Hematopoietic multipotent progenitor cell treated with erythropoietin and hydrocortisone succinate and interleukin-3 and kit ligand, for 15 days (in vitro differentiated cells): ENCODE measurements around the gene PARVA.

ENCODE experiments used
- DNase-seq: peaks from one replicate; pipeline ENCODE4 v3.0.0-alpha.2; 2015; ENCODE audit warnings: low spot score

PARVA gene

DNA sequence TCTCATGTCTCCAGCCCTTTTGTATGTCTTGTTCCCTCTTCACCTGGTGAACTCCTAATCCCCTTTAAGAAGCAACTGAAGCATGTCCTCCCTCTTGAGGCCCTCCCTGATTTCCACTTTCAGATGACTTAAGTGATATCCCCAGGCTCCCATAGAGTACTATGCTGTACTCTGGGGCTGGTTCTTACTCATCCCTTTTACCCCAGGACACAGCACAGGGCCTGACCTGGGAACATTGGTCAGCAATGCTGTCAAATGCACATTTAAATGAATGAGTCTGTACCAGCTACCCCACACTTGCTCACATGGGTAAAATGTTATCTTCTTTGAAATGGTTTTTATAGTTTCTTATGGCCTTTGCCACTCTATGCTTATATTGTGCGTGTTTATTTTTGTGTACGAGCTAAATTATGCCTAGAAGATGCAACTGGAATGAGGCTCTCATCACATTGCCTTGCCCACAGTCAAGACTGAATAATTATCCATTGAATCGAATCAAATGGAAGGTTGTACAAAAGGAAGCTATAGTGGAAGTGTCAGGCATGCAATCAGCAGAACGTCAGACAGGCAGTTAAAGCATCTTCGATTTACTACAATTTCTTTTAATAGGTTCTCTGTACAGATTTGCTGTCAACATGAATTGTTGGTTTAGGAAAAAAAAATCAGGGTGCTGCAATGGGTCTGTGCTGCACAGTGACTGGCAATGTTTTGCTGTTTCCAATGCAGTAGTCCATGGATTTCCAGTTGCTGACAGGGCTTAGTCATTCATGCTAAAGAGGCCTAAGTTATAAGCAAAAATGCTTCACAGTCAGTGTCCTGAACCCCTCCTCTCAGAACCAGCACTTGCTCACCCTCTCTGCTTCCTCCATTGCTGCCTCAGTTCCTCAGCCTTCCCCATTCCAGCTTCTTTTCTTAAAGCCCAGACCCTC lies 79.5 kb downstream of the PARVA start:
- no peak for DNase-seq

GRCh38 chr11:12458042-12458441 lies 80.7 kb downstream of the PARVA start:
- no peak for DNase-seq

GRCh38 chr11:12459374-12459773 lies 82.0 kb downstream of the PARVA start:
- DNase-seq = no peak

- no peak for DNase-seq
Measured at GRCh38 chr11:12459865-12460444, 82.6 kb downstream of the PARVA start.

- DNase-seq = no peak
Measured at GRCh38 chr11:12460466-12460865, 83.1 kb downstream of the PARVA start.

DNA sequence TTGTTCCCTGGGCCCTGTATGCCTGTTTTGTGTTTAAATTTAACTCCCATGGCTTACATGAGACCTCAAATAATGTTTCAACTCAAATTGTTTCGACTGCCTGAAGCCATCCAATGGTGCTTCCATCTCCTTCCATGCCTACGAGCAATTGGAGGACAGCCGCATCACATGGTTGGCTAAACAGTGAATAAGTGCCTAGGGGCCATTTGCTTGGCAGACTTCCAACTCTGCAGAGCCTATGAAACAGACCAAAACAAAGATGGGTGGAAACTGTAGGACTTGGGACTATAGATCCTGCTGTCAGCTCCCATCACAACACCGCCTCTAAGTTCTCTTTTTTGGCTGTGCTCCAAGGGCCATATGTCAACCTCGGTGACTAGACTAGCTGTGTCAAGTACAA lies 84.1 kb downstream of the PARVA start:
- no peak for DNase-seq

GRCh38 chr11:12464303-12464702 lies 86.9 kb downstream of the PARVA start:
- DNase-seq = no peak

DNA sequence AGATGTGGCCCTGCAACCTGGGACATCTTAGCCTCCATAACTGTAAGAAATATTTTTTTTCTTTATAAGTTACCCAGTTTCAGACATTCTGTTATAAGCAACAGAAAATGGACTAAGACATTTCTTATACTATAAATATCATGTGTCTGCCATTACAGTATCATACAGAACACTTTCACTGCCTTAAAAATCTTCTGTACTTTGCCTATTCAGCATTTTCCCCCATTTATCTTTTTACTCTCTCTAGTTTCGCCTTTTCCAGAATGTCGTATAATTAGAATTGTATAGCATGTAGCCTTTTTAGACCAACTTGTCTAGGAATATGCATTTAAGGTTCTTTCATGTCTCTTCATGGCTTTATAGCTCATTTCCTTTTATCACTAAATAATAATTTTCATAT lies 88.0 kb downstream of the PARVA start:
- DNase-seq = no peak

DNA sequence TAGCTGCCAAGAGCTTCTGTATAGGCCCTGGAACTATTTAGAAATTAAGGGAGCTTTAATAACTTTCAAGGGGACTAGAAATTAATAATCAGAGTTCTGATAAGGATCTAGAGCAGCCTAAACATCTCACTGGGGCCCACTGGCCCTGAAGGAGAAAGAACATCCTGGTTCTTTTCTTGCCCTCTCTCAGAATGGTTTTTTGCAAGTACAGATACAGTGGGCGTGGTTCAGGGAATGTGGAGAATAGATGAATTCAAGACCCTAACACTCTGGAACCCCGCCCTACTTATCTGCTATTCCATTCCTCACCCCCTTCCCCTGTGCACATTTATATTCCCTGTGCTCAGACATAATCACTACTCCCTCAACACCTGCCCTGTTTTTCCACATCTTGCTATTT lies 90.2 kb downstream of the PARVA start:
- no peak for DNase-seq

DNA sequence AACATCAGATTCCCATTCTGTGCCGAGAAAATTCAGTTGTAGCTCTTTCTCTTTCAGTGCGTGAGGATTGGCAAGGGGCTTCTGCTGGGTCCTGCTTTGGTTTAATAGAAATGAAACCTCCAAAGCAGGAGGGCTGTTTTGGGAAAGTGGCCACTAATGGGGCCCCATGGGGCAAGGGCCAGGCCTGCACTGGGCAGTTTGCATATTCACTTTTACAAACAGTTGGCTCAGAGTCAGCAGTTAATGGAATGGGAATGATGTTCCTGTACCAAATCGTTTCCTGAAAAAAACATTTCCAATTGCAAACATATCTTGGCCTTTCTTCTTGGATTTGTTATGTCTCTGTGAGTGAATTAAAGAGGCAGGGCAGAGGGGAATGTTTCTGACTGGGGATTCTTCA lies 92.1 kb downstream of the PARVA start:
- DNase-seq = no peak

DNA sequence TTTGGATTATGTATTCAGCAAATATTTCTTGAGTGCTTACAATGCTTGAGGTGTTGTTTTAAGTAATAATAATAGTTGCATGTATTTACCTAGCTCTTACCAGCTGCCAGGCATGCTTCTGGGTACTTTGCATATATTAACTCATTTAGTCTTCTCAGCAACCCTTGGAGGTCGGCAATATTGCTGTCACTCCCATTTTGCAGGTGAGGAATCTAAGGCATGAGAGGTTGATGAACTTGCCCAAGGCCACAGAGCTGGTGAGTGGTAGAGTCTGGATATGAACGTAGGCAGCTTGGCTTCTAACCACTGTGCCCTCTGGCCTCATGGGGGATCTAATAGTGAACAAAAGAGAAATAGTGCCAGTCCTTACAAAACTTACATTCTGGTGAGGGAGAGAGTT lies 92.9 kb downstream of the PARVA start:
- DNase-seq = no peak

GRCh38 chr11:12472401-12473005 lies 95.1 kb downstream of the PARVA start:
- no peak for DNase-seq

DNA sequence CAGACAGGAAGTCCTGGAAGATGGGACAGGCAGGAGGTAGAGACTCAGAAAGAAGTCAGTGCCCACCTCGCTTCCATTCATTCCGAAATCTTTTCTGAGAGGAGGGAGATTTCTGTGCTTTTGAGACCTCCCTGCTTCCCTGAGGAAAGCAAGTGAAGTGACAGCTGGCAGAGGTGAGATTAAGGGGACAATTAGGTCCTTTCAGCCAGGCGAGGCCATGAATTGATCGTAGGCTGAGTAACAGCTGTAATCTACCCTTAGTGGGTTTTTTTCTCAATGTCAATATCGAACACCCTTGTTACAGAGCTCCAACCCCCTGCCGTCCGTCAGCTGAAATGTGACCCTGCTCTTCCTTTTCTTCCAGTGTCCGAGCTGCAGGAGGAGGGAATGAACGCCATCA lies 96.0 kb downstream of the PARVA start:
- no peak for DNase-seq

GRCh38 chr11:12474871-12475270 lies 97.5 kb downstream of the PARVA start:
- DNase-seq = no peak

DNA sequence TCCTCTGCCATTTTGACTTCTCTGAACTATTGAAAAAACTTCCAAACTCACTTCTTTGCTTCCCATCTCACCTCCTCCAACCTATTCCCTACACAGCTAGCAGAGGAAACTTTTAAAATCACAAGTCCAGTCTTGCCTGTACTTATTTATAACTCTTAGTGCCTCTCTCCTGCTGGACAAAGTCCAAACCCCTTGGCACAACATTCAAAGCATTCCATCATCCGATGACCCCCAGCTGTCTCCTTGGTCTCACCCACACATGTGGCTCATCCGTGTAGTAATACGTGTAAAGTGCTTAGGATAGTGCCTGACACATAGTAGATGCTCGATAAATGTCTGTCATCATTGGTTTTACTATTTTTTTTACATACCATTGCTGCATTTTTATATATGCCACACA lies 101.4 kb downstream of the PARVA start:
- no peak for DNase-seq

GRCh38 chr11:12480401-12480800 lies 103.0 kb downstream of the PARVA start:
- no peak for DNase-seq

DNA sequence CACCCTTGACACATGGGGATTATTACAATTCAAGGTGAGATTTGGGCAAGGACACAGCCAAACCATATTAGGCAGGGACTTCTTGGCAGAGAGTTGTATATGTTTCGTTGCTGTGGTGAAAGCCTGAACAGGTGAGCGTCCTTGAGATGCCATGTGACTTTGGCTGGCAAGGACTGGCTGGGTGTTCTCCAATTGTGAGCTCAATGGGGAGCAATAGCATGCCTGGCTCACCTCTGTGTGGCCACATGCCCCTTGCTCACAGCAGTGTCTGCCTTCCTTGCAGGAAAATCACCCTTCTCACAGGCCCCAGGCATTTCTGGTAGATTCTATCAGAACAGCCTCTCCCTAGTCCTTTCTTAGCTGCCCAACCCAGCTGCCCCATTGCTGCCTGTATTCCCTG lies 105.5 kb downstream of the PARVA start:
- DNase-seq = no peak

DNA sequence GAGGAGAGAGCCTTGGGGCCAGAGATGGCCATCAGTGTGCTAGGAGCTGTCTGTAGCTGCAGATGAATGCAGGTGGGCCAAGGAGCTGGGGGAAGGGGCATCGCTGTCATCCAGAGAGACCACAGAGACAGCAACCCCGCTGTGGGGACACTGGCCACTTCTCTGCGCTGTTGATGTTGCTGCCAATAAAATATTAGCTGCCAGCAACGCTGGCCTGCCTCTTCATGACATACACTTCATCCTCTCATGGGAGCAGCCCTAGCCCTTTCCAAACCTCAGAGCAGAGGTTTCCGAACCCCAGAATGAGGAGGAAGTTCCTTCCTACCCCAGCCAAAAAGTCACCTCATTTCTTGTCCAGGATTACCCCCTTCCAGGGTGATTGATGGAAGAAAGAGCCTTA lies 106.2 kb downstream of the PARVA start:
- DNase-seq = no peak

DNA sequence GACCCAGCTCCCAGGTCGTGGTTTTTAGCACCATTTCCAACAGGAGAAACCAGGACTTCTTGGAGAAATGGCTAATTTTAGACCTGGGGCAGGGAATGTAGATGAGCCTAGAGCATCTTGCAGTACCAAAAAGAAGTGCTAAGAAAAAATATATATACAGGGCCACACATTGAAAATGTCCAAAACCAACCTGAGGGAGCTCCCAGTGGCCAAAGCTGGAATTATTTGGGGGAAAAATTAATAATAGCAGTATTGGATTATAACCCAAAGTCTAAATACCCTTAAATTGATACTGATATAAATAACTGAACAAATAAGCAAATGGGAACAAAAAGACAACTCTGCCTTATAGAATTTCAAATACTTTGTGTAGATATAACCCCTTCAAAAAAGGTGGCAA lies 108.0 kb downstream of the PARVA start:
- DNase-seq = no peak

- no peak for DNase-seq
Measured at GRCh38 chr11:12489246-12489772, 111.9 kb downstream of the PARVA start.

DNA sequence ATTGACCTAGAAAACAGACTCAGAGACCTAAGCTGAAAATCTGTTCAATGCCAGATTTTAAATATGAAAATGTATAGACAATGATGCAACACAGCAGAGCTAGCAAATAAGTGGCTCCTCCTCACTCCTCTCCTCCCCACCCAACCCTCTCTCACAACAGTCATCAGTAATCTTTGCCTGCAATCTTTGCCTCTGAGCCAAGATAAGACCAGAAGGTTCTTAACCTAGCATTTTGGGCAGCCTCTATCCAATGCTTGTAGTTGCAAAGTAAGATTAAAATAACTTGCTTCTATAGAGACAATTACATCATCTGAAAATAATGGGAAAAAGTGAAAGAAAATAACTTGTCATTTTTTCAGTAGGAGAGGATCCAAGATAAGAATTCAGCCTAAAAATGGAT lies 117.3 kb downstream of the PARVA start:
- no peak for DNase-seq

DNA sequence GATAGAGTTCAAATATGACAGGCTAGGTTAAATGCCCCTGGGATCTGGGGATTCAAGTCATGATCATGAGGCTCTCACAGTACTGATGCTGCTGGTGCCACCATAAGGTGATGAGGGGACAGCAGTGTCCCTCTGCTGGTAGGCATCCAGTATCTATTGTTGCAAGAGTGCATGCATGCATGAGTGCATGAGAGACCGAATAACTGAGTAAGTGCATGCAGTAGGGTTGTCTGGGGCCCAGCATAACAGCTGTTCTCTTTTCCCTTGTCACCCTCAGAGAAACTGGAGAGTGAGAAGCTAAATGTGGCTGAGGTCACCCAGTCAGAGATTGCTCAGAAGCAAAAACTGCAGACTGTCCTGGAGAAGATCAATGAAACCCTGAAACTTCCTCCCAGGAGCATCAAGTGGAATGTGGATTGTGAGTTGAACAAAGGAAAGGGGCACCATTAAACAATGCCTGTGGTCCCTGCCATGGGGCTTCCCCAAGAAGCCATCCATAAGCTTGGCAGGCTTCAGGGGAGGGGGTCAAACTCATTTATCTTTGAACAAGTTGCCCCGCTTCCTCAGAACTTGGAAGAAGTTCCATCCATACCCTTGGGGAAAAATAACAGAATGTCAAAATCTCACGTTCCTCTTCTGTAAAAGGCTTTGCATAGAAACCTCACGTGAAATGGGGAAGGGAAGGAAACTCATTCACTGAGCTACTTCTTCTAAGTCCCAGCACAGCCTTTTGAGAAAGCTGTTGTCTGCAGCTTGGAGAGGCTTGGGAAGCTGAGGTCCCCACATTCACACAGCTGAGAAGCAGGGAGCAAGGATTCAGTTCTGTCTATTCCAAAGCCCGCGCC lies 119.0 kb downstream of the PARVA start:
- no peak for DNase-seq
